Measurements from ENCODE around the gene RALGPS1.

RALGPS1 gene

GRCh38 chr9:127126971-127127370 is 212.4 kb downstream of the RALGPS1 start:
- Histone ChIP-seq H3K4me3 (ENCODE audit: low read depth in 1 of 2, low read length in 1 of 2) (no peak overlapping the region), H3K4me1 (ENCODE audit: control insufficient read depth in 1 of 2, insufficient read depth in 1 of 2, low read depth in 1 of 2, low read length in 1 of 2) (peaks cover 29 to 31% of the 10 kb centered on the region in 2 experiments), H3K27ac (no peak overlapping the region), H3K27me3 (peaks cover 30% of the 10 kb centered on the region), H3K36me3 (no peaks in the 10 kb centered on the region), H3K9me3 (no peaks in the 10 kb centered on the region)
- TF ChIP-seq CTCF (IDR thresholded peaks at IDR 0.05) = no peak

GRCh38 chr9:127128341-127129072 is 213.9 kb downstream of the RALGPS1 start:
- H3K27ac ChIP-seq = no peak overlapping the region
- no peak for TF ChIP-seq CTCF (IDR thresholded peaks at IDR 0.05)
- no peaks in the 10 kb centered on the region for H3K36me3 ChIP-seq
- H3K27me3 ChIP-seq = peaks cover 14% of the 10 kb centered on the region
- no peaks in the 10 kb centered on the region for H3K9me3 ChIP-seq
- peaks cover 29 to 31% of the 10 kb centered on the region in 2 experiments for H3K4me1 ChIP-seq (ENCODE audit: control insufficient read depth in 1 of 2, insufficient read depth in 1 of 2, low read depth in 1 of 2, low read length in 1 of 2)
- H3K4me3 ChIP-seq (ENCODE audit: low read depth in 1 of 2, low read length in 1 of 2) = no peak overlapping the region

- Histone ChIP-seq H3K4me1 (ENCODE audit: control insufficient read depth in 1 of 2, insufficient read depth in 1 of 2, low read depth in 1 of 2, low read length in 1 of 2) (peaks cover 29 to 31% of the 10 kb centered on the region in 2 experiments), H3K4me3 (ENCODE audit: low read depth in 1 of 2, low read length in 1 of 2) (no peak overlapping the region), H3K36me3 (no peaks in the 10 kb centered on the region), H3K9me3 (no peaks in the 10 kb centered on the region), H3K27ac (no peak overlapping the region), H3K27me3 (peaks cover 7% of the 10 kb centered on the region)
- no peak for TF ChIP-seq CTCF (IDR thresholded peaks at IDR 0.05)
Measured at GRCh38 chr9:127129073-127129717, 214.6 kb downstream of the RALGPS1 start.

- no peak overlapping the region for H3K4me3 ChIP-seq (ENCODE audit: low read depth in 1 of 2, low read length in 1 of 2)
- no peaks in the 10 kb centered on the region for H3K36me3 ChIP-seq
- TF ChIP-seq CTCF (IDR thresholded peaks at IDR 0.05) = no peak
- no peak overlapping the region for H3K27ac ChIP-seq
- H3K27me3 ChIP-seq = peaks cover 2% of the 10 kb centered on the region
- peaks cover 29 to 31% of the 10 kb centered on the region in 2 experiments for H3K4me1 ChIP-seq (ENCODE audit: control insufficient read depth in 1 of 2, insufficient read depth in 1 of 2, low read depth in 1 of 2, low read length in 1 of 2)
- H3K9me3 ChIP-seq = no peaks in the 10 kb centered on the region
Measured at GRCh38 chr9:127129718-127130085, 215.1 kb downstream of the RALGPS1 start.

- Histone ChIP-seq H3K27ac (no peak overlapping the region), H3K4me3 (ENCODE audit: low read depth in 1 of 2, low read length in 1 of 2) (no peak overlapping the region), H3K27me3 (no peaks in the 10 kb centered on the region), H3K36me3 (no peaks in the 10 kb centered on the region), H3K9me3 (no peaks in the 10 kb centered on the region), H3K4me1 (ENCODE audit: control insufficient read depth in 1 of 2, insufficient read depth in 1 of 2, low read depth in 1 of 2, low read length in 1 of 2) (peaks cover 27 to 28% of the 10 kb centered on the region in 2 experiments)
- TF ChIP-seq CTCF (IDR thresholded peaks at IDR 0.05) = no peak
Measured at GRCh38 chr9:127130235-127130634, 215.7 kb downstream of the RALGPS1 start.
